WTC11 (cell line): Measurements from ENCODE around the gene RBM19.

Source experiments
- CREM ChIP-seq: sonication (generic); formaldehyde crosslinking; IDR thresholded peaks from 2 replicates; pipeline ENCODE4 v1.8.1; 2022; ENCODE audit warnings: mild to moderate bottlenecking, missing genetic modification reagents, moderate library complexity
- CTCF ChIP-seq: fragments of 200-600 bp; IDR thresholded peaks from 2 replicates; pipeline ENCODE4 v1.8.0; 2022; ENCODE audit warnings: antibody characterized with exemption
- MAX ChIP-seq: sonication (generic); formaldehyde crosslinking; IDR thresholded peaks from 2 replicates; pipeline ENCODE4 v1.8.0; 2022; ENCODE audit warnings: mild to moderate bottlenecking, missing genetic modification reagents
- NFYB ChIP-seq: sonication (generic); formaldehyde crosslinking; conservative IDR thresholded peaks from 2 replicates; pipeline ENCODE4 v1.8.0; 2022; ENCODE audit warnings: low read depth, missing genetic modification reagents
- SOX15 ChIP-seq: fragments of 250-450 bp; sonication (Bioruptor Pico); IDR thresholded peaks from 2 replicates; pipeline ENCODE4 v1.9.0; 2021; ENCODE audit warnings: mild to moderate bottlenecking
- STAT6 ChIP-seq: sonication (generic); formaldehyde crosslinking; conservative IDR thresholded peaks from 2 replicates; pipeline ENCODE4 v1.8.1; 2023; ENCODE audit warnings: mild to moderate bottlenecking, low read depth, missing genetic modification reagents, moderate library complexity
- TP53 ChIP-seq: sonication (generic); formaldehyde crosslinking; IDR thresholded peaks from 2 replicates; pipeline ENCODE4 v1.8.1; 2023; ENCODE audit warnings: mild to moderate bottlenecking, missing genetic modification reagents
- USF2 ChIP-seq: sonication (generic); formaldehyde crosslinking; IDR thresholded peaks from 2 replicates; pipeline ENCODE4 v1.8.1; 2023; ENCODE audit warnings: mild to moderate bottlenecking, missing genetic modification reagents, moderate library complexity

GRCh38 chr12:113997365-113997764, 31.2 kb upstream of the RBM19 start:
- no peak for TF ChIP-seq TP53 (CRISPR knock-in tag)
- TF ChIP-seq CTCF: no peak
- TF ChIP-seq MAX (CRISPR knock-in tag): no peak
- no peak for TF ChIP-seq CREM
- no peak for TF ChIP-seq SOX15
- no peak for TF ChIP-seq USF2 (CRISPR knock-in tag)
- TF ChIP-seq NFYB (CRISPR knock-in tag): no peak
- TF ChIP-seq STAT6 (CRISPR knock-in tag): no peak
